VCaP (cell line): Measurements from ENCODE around the gene SLC16A9.

Source experiments
- H3K27ac ChIP-seq: fragments of 450-650 bp; 2 replicates; pipeline ENCODE4 v1.5.1; 2017
- TF ChIP-seq, protein P1 (sequence below): fragments of 450-650 bp; conservative IDR thresholded peaks from 2 replicates; pipeline ENCODE4 v1.5.1; 2017; ENCODE audit warnings: mild to moderate bottlenecking, moderate library complexity

Gene SLC16A9, protein sequence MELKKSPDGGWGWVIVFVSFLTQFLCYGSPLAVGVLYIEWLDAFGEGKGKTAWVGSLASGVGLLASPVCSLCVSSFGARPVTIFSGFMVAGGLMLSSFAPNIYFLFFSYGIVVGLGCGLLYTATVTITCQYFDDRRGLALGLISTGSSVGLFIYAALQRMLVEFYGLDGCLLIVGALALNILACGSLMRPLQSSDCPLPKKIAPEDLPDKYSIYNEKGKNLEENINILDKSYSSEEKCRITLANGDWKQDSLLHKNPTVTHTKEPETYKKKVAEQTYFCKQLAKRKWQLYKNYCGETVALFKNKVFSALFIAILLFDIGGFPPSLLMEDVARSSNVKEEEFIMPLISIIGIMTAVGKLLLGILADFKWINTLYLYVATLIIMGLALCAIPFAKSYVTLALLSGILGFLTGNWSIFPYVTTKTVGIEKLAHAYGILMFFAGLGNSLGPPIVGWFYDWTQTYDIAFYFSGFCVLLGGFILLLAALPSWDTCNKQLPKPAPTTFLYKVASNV

DNA sequence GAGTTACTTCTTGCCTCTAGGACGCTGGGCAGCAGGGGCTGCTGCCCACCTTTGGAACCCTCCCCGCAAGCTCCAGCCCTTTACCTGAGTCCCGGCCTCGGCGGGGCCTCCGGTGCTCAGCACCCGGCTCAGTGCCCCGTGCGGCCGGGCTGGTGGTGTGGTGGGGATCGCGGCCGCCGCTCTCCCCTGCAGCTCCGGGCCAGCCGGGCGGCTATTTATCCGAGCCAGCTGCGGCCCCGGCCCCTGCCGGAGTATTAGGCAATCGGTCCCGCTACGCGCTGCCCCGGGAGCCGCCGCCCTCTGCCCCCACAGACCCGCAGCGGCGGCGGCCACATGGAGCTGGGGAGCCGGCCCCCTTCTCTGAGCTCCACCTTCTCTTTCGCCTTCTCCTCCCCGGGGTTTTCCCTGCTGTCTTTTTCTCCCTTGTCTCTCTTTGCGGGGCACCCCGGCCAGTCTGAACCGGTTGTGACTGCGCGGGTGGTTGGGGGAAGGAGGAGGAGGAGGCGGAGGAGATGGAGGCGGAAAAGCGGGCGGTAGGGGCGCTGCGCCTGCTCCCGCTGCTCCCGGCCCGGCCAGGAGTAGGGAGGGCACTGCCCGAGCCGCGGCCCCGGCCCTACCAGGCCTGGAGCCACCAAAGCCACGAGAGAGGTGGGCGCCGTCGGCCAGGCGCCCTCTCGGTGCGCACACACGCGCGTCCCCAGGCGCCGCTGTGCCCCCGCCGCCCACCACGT lies at the start of gene SLC16A9:
Gene SLC16A9, minus strand, starts transcription at position 456 of the 731 bp plus-strand sequence. CDS start 25,559 bp downstream, outside the sequence.
- peak within 1 kb of the TSS; percentile 52 for H3K27ac ChIP-seq
- TF ChIP-seq, protein P1, sequence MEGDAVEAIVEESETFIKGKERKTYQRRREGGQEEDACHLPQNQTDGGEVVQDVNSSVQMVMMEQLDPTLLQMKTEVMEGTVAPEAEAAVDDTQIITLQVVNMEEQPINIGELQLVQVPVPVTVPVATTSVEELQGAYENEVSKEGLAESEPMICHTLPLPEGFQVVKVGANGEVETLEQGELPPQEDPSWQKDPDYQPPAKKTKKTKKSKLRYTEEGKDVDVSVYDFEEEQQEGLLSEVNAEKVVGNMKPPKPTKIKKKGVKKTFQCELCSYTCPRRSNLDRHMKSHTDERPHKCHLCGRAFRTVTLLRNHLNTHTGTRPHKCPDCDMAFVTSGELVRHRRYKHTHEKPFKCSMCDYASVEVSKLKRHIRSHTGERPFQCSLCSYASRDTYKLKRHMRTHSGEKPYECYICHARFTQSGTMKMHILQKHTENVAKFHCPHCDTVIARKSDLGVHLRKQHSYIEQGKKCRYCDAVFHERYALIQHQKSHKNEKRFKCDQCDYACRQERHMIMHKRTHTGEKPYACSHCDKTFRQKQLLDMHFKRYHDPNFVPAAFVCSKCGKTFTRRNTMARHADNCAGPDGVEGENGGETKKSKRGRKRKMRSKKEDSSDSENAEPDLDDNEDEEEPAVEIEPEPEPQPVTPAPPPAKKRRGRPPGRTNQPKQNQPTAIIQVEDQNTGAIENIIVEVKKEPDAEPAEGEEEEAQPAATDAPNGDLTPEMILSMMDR = peak; percentile 67

DNA sequence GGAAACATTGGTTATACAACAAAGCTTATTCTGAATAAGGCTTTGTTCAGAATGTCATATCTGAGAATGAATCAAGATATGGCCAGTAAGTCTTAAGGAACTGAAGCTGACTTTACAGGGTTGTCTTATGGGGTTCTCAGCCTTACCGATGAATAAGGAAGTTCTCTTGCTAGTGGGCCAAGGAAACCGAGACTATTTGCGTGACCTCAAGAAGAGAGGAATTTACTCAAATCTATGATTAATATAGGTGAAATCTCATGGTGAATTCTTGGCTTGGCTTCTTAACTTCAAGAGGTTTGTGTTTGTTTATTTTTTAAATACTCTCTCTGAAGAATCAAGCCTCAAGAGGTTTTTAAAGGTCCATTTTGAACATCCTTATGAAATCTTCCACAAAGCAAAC lies 48.3 kb upstream of the SLC16A9 start:
- H3K27ac ChIP-seq = no peak overlapping the region
- TF ChIP-seq, protein P1 = no peak

DNA sequence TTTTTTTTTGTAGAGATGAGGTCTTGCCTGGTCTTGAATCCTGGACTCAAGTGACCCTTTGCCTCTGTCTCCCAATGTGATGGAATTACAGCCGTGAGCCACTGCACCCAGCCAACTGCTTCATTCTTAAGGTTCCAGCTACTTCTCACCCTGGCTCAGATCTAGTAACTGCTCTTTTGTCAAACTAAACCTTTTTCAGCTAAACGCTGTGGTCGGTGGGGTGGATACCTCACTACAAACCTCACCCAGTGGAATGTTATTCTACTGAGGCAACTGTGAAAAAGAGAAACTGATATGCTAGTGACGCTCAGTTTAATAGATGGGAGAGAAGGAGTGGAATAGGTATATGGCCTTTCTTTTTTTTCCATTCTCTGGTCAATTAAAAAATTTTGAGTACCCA lies 45.3 kb upstream of the SLC16A9 start:
- no peak overlapping the region for H3K27ac ChIP-seq
- TF ChIP-seq, protein P1 = no peak

DNA sequence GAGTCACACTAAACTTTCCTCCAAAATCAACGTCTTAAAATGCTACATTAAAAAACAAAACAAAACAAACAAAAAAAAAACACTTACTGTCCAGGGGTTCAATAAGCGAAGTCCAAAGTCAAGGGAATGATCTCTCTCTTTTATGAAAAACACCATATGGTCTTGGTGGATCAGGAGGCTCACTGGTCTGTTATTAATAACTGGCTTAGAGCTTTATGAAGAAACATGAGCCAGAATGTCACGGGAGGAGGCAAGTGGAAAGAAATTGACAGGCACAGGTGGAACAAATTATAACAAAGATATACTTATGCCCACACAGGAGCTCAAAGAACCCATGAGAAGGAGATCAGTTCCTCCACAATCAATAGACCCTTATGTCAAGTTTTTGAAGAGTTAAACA lies 43.6 kb upstream of the SLC16A9 start, which contains the start of gene MRLN:
Gene MRLN, minus strand, starts transcription at position 189 of the 400 bp plus-strand sequence.
- H3K27ac ChIP-seq = no peak within 1 kb of the TSS
- TF ChIP-seq, protein P1 = no peak

DNA sequence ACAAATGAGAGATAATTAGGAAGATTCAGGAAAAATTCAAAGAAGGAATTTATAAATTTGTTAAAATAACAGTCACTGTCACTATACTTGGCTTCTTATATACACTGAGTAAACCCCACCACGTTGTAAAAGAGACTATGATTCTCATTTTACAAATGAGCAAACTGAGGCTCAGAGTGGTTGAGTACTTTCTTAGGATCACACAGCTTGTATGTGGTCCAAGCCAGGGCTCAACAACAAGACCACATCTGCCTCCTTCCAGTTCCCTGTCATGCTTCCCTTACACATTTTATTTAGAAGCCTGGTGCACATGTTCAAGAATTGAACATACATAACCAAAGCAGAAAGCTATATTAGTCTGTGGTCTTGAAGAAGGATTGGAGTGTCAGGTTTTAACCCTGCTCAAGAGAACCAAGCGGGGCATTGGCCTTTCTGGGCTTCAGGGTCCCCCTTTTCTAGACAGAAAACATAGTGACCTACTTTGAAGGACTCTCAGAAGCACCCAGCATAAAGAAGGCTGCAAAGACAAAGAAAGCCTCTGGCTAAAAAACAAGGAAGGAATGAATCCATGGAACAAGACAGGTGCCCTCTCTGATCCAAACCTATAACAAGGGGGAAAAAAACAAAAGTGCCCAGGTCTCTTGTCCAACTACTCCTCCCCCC lies 42.8 kb upstream of the SLC16A9 start:
- H3K27ac ChIP-seq = no peak overlapping the region
- TF ChIP-seq, protein P1 = no peak

DNA sequence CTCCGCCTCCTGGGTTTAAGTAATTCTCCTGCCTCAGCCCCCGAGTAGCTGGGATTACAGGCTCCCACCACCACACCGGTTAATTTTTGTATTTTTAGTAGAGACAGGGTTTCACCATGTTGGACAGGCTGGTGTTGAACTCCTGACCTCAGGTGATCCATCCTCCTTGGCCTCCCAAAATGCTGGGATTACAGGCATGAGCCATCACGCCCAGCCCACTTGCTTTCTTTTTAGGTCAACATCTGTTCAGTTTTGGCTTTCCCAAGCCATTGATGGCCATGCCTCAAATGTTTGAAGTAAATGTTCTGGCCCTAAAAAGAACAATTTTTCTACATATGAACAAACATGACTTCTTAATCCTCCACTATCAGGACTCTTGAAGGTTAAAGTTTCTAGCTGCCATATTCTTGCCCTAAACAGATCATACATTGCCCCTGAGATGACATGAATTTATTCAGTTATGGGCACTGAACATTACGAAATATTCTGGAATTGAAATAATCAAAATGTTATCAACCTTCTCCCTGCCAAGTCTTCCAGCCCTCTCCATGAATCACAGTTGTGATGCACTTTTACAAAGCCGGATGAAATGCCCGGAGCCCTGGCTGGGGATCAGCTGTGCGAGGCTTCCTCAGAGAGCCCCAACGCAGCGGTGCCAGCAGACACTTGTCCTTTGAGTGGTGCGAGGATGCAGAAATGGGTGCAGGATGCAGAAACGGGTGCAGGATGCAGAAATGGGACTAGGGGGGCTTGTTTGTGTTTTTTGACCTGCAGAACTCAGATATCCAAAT lies 40.7 kb upstream of the SLC16A9 start:
- TF ChIP-seq, protein P1 = no peak

More for the DNA sequence above, 40.7 kb upstream of the SLC16A9 start:
- no peak overlapping the region for H3K27ac ChIP-seq
